Upper lobe of left lung (tissue), 4 donors: ENCODE results near the gene CD99L2.

Experiments
- CTCF ChIP-seq, 6 experiments: fragments of 450-650 bp in 4 of 6; fragments of 200-600 bp in 2 of 6; sonication (generic) in 2 of 6; IDR thresholded peaks; one replicate each; pipeline ENCODE4 v1.5.1; 2016 to 2019; ENCODE audit warnings: antibody characterized with exemption in 6 of 6
- EP300 ChIP-seq, 4 donors: sonication (generic); formaldehyde crosslinking; IDR thresholded peaks; one replicate each; pipeline ENCODE4 v1.5.1; 2017; ENCODE audit warnings: antibody characterized with exemption in 4 of 4, control low read depth in 2 of 4
- POLR2A ChIP-seq, 4 donors: fragments of 450-650 bp; IDR thresholded peaks; one replicate each; pipeline ENCODE4 v1.5.1; 2016 to 2017; ENCODE audit warnings: antibody characterized with exemption in 4 of 4, mild to moderate bottlenecking in 2 of 4

- no peak for TF ChIP-seq POLR2A (IDR thresholded peaks at IDR 0.05)
- no peak for TF ChIP-seq CTCF (IDR thresholded peaks at IDR 0.05)
- no peak for TF ChIP-seq EP300 (IDR thresholded peaks at IDR 0.05)
Observed at GRCh38 chrX:150913511-150913910, 15.0 kb upstream of the CD99L2 start.
